HUES6 (cell line): Measurements from ENCODE around the gene CDK11B.
A peak's percentile ranks its signal among the peaks of the same experiment; 100 is the strongest.
"Not testable (repeated sequence)": the region's sequence is repeated elsewhere in the genome, so short reads cannot be mapped to it uniquely, and the experiment has no call there.

Experiments used
- H3K27ac ChIP-seq: 2 replicates; pipeline ENCODE4 v1.7.0; 2013; ENCODE audit warnings: low read depth, mild to moderate bottlenecking, low read length, inconsistent platforms
- H3K27me3 ChIP-seq: 2 replicates; pipeline ENCODE4 v1.6.1; 2013; ENCODE audit warnings: low read length; ENCODE audit not compliant: control insufficient read depth, insufficient read depth
- H3K36me3 ChIP-seq: 2 replicates; pipeline ENCODE4 v1.6.1; 2013; ENCODE audit warnings: low read length; ENCODE audit not compliant: control insufficient read depth, insufficient read depth
- H3K4me1 ChIP-seq: 2 replicates; pipeline ENCODE4 v1.6.1; 2013; ENCODE audit warnings: low read length; ENCODE audit not compliant: control insufficient read depth, insufficient read depth
- H3K4me3 ChIP-seq: 2 replicates; pipeline ENCODE4 v1.5.1; 2013; ENCODE audit warnings: low read depth, low read length
- H3K9ac ChIP-seq: one replicate; pipeline ENCODE4 v1.6.1; 2013; ENCODE audit warnings: mild to moderate bottlenecking, low read length
- H3K9me3 ChIP-seq: 2 replicates; pipeline ENCODE4 v1.6.1; 2013; ENCODE audit warnings: low read depth, low read length; ENCODE audit not compliant: control insufficient read depth, insufficient read depth

The CDK11B gene

DNA sequence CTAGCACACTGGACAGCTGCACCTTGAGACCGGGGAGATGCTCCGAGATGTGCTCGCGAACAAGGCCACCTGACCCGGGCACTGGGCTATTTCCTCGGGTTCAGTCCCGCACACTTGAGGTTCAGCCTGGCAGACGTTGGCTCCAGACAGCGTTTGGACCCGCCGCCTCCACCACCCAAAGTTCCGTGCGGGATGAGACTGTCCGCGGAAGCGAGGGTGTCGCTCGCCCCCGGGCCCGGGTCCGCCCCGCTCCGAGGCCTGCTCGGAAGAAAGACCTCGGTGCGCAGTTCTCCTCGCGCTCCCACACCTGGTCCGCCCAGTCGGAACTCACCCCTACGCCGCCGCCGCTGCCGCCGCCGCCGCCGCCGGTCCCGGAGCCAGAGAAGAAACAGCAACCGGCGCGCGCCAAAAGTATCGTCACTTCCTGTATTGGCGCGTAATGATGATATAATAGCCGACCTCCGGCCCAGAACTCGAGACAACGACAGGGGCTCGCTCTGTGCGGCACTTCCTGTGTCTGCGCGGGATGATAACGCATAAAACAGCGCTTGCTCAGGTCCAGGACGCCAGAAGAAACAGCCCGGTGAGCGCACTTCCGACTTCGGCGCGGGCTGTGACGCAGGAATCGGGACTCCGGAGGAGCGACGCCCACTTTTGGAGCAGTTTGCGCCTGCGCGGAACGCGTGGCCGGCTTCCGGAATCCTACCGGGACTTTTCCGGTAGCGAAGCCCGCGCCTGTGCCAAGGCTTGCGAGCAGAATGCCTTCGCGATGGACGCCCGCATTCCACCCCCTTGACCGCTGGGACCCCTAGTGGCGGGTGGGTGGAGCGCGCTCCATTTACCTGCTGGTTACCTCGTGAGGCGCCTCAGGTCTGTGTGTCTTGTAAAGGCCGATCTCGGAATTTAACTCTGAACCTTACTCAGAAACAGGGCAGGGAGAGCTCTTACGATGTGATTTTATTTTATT, at the start of gene CDK11B:
Gene CDK11B (minus strand): TSS at position 422 of the 967 bp plus-strand sequence. CDS start 1,519 bp downstream, outside the sequence.
- H3K4me1 ChIP-seq, H3K27me3 ChIP-seq, H3K9me3 ChIP-seq: not testable (repeated sequence)
- Histone ChIP-seq H3K4me3 (peak within 1 kb of the TSS; percentile 93), H3K9ac (peak within 1 kb of the TSS; percentile 100), H3K36me3 (peaks cover 28% of the 10 kb centered on the region), H3K27ac (peak within 1 kb of the TSS; percentile 98)

DNA sequence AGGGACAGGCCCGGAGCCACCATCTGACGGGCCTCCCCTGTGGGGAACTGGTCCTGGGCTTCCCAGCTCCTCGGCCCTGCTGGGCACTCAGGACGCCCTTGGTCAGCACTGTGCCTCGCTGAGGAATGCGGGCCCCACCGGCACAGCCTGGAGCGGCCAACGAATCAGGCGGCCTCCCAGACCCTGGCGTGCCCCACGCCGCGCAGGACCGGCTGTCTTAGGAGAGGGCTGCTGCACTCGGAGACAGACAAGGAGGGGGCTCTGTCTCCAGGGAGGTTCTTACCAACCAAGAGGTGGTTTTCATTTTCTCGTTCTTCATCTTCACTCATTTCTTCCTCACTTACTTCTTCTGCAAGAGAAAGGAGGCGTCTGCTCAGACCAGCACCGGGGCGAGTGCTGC, 49.1 kb upstream of the CDK11B start:
- H3K9me3 ChIP-seq, H3K27me3 ChIP-seq, H3K4me1 ChIP-seq, H3K9ac ChIP-seq, H3K4me3 ChIP-seq, H3K27ac ChIP-seq: not testable (repeated sequence)
- H3K36me3 ChIP-seq: peaks cover 15% of the 10 kb centered on the region

DNA sequence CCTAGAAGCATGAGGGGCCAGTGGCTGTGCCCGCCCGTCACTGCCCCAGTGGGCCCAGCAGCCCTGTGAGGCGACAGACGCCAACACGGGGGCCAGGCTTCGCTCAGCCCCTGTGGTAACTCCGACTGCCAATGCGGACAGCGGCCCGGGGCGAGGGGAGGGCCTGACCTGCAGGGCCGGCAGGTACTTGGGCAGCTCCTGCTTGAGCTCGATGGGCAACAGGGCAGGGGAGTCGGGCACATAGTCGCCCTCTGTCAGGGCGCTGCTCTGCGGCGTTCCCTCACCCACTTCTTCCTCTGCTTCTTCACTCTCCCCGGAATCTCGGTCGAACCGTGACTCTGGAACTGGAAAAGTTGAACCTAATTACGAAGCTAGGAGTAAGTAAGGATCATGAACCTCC, 48.4 kb upstream of the CDK11B start:
- not testable (repeated sequence) for H3K27me3 ChIP-seq

DNA sequence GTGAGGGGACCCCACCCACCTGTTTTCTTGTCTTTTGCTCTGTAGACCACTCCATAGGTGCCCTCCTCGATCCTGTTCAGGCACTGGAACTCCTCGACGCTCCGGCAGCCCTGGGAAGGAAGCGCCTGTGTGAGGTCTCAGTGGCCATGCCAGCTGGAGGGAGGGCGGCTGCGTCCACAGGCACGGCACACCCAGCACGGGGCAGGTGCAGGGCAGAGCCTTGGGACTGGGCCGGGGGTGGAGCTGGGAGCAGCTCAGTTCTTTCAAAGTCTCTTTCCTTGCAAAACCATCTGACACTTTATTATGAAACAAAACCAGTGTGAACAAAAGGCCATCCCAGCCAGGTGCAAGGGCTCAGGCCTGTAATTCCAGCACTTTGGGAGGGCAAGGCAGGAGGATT, 46.8 kb upstream of the CDK11B start:
- not testable (repeated sequence) for H3K27me3 ChIP-seq, H3K4me1 ChIP-seq, H3K9me3 ChIP-seq, H3K9ac ChIP-seq, H3K4me3 ChIP-seq, H3K27ac ChIP-seq
- peaks cover 15% of the 10 kb centered on the region for H3K36me3 ChIP-seq

More for the DNA sequence above, 48.4 kb upstream of the CDK11B start:
- H3K4me1 ChIP-seq, H3K9me3 ChIP-seq, H3K9ac ChIP-seq, H3K4me3 ChIP-seq, H3K27ac ChIP-seq: not testable (repeated sequence)
- peaks cover 15% of the 10 kb centered on the region for H3K36me3 ChIP-seq

DNA sequence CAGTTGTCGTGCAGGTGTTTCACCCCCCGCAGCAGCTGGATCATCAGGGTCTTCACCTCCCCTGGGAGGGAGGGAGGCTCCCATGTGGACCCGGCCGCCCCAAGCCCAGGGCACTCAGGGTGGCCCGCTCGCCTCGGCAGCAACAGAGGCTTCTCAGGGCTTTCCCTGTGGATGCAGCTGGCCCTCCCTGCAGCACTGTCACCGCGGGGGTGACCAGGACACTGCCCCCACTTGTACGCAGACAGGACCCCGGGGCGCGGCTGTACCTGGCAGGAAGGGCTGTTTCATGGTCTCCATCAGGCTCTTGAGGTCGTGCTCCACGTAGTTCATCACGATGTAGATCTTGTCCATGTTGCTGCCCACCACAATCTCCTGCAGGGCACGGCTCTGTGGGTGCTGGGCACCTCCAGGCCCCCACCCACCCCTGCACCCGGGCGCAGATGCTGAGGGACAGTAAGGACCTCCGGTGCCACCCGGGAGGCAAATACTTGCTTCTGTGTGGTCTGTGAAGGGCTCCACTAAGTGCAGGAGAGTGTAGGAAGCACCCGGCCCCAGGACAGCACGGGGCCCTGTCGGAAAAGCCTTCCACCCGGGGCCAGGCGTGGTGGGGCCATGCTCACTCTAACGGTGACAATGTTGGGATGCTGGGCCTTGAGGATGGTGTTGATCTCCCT, 45.6 kb upstream of the CDK11B start:
- not testable (repeated sequence) for H3K9ac ChIP-seq, H3K4me1 ChIP-seq, H3K27ac ChIP-seq, H3K9me3 ChIP-seq, H3K4me3 ChIP-seq, H3K27me3 ChIP-seq
- peaks cover 15% of the 10 kb centered on the region for H3K36me3 ChIP-seq

DNA sequence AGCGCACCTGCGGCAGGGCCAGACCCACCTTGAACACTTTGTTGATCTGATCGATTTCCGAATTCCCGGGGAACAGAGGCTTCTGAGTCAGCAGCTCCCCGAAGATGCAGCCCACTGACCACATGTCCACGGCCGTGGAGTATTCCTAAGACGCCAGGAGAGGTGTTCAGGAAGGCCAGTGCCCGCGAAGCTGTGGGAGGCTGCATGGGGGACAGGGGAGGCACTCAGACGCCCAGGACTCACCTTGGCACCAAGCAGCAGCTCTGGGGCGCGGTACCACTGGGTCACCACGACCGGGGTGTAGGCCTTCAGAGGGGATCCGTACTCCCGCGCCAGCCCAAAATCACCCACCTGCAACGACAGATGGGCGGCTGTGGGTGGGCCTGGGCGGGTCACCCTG, 45.0 kb upstream of the CDK11B start:
- Histone ChIP-seq H3K9ac (no peak overlapping the region), H3K4me3 (no peak overlapping the region), H3K27ac (no peak overlapping the region), H3K27me3 (no peaks in the 10 kb centered on the region), H3K9me3 (no peaks in the 10 kb centered on the region), H3K4me1 (no peaks in the 10 kb centered on the region), H3K36me3 (peaks cover 15% of the 10 kb centered on the region)

DNA sequence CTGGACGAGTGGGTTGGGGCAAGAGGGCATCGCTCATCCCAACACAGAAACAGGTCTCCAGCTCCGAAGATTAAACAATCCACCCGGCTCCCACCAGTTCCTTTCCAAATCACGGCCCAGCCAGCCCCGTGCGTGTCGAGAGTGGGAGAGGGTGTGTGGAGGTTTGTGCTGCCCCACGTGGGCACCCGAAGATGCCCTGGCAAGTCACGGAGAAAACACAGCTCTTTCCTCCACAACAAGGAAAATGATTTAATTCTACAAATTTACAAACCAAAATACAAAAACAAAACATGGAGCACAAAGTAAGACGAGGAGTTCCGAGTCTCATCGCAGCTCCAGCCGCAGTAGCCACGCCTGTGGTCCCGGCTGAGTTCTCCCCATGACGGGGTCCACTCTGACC, 43.7 kb upstream of the CDK11B start:
- H3K4me3 ChIP-seq, H3K9ac ChIP-seq, H3K4me1 ChIP-seq, H3K9me3 ChIP-seq, H3K27me3 ChIP-seq, H3K27ac ChIP-seq: not testable (repeated sequence)
- peaks cover 15% of the 10 kb centered on the region for H3K36me3 ChIP-seq

DNA sequence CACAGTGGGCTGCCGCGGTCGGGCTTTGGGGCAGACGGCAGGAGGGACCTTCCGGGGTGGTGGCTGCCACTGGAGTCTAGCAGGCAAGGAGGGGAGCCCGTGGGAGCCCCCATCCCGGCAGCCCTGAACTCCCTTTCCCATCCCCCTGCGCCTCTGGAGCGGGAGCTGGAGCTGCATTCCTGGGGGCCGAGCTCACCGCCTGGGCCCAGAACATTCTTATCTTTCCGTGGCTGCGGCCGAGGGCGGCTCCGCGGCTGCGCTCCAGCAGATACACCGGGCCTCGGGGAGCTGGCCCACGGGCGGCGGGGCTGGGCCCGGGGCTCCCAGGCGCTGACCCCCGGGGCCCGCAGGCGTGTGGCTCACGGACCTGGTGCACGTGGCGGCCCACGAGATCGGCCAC, 41.8 kb upstream of the CDK11B start:
- not testable (repeated sequence) for H3K27me3 ChIP-seq, H3K9ac ChIP-seq, H3K27ac ChIP-seq, H3K4me3 ChIP-seq, H3K9me3 ChIP-seq, H3K4me1 ChIP-seq
- peaks cover 12% of the 10 kb centered on the region for H3K36me3 ChIP-seq

DNA sequence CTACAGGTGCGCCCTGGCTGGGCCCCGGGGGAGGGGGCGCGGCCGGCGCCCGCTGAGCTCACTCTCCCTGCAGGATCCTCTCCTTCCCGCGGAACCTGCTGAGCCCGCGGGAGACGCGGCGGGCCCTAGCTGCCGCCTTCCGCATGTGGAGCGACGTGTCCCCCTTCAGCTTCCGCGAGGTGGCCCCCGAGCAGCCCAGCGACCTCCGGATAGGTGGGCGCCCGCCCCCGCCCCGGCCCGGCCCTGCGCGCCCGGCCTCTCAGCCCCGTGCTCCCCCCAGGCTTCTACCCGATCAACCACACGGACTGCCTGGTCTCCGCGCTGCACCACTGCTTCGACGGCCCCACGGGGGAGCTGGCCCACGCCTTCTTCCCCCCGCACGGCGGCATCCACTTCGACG, 41.3 kb upstream of the CDK11B start:
- H3K27me3 ChIP-seq, H3K9me3 ChIP-seq, H3K27ac ChIP-seq, H3K4me3 ChIP-seq, H3K4me1 ChIP-seq, H3K9ac ChIP-seq: not testable (repeated sequence)
- H3K36me3 ChIP-seq: peaks cover 12% of the 10 kb centered on the region

DNA sequence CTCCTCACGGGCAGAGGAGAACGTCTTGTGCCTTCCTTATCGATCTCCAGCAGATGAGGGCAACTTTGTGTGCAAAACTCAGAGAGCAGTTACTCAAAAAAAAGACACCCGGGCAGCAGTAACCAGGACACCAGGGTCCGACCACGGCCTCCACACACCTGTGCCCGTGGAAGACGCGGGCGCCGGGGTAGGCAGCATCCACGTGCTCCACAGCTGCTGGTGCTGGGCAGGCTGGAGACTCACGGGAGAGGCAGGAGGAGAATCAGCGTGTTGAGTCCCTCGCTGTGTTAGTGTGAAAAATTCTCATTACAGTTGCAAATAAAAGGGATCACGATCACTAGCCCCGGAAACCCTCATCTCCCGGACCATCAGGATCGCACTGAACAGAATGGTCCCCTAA, 40.3 kb upstream of the CDK11B start:
- H3K27me3 ChIP-seq, H3K27ac ChIP-seq, H3K4me1 ChIP-seq, H3K4me3 ChIP-seq, H3K36me3 ChIP-seq, H3K9ac ChIP-seq, H3K9me3 ChIP-seq: not testable (repeated sequence)

DNA sequence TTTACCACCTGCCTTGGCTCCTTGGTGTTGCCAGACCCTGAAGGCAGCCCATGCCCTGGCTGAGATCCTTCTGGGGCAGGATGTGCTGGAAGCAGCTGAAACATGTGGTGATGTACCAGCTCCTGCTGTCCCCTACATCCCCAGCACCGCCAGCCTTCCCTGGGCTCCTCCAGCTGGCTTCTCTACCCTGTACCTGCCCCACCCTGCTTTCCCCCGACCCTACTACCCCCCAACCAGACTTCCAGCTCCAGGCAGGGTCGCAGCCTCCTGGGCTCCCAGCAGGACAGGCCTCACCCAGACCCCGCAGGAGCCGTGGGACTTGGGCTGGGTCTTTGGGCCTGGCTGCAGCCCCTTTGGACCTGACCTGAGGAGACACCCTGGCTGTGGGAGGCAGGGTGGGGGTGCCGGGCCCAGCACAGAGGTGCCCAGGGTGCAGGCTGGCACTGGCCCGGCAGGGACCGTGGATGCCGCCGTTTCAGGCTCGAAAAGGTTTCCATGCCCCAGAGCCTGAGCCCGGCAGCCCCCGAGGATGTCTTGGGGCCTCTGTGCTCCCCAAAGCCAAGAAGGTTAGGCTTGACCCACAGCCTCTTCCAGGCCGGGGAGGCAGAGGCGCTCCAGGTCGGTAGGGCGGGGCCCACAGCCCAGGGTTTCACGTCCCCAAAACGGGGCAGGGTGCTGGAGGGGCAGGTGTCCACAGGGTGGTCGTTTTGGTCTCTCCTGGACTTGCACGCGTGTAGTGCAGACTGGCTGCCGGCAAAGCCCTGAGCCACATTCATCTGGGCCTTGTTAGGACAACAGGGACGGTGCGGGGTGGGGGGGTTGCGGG, 38.8 kb upstream of the CDK11B start:
- H3K36me3 ChIP-seq, H3K27me3 ChIP-seq, H3K9me3 ChIP-seq, H3K9ac ChIP-seq, H3K4me1 ChIP-seq, H3K27ac ChIP-seq, H3K4me3 ChIP-seq: not testable (repeated sequence)
